Measurements from ENCODE around the gene EGLN2. TPM values are rescaled to one million over a fixed set of nuclear protein-coding genes. Genes with fewer than 3 reads are reported as not detected.
"Not testable (repeated sequence)": the region's sequence is repeated elsewhere in the genome, so short reads cannot be mapped to it uniquely, and the experiment has no call there.

Gene EGLN2
- total RNA-seq, 2 donors from 2014 or later: 87.4 to 99.8 TPM

DNA sequence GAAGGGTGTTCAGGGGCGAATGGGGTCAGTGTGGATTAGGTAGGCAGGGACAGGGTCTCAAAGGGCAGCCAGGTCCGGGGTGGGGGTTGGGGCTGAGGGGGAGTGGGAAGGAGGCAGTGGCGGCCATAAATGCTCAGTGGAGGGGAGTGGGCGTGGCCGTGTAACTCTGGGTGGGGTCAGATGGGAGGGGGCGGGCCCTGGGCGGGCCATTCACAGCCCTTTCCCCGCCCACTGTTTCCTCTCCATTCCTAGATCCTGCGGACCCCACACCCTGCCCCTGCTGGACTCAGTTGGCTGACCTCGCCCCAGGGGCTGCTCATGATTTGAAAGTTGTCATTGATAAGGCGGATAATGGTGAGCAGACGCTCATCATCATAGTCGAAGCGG is 27.3 kb downstream of the EGLN2 start:
- not testable (repeated sequence) for H3K36me3 Mint-ChIP-seq (ENCODE audit: low read depth)

DNA sequence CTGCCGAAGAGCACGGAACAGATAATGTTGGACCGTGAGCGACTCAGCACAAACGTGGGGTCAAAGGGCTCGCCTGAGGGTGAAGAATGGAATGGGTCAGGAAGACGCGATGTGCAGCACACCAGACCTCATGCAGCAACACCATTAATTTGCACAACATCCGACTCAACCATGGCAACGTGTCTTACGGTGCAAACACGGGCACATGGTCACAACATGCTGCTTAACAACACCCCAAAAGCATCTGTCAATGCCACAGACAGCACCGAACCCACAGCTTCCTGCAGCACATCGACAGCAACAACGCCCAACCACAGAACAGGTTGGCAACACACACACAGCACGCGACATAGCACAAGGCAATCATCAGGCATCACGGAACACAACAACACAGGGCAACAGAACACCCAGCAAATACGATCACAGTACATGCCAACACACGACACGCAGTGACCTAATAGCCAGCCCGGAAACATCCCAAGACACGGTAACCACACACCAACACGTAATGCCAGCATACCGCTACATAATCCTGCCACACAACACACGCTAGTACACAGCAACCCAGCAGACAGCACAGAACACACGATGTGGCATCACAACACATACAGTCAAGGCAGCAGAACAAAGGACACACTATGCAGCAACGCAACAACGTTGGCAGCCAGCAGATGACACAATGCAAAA is 27.9 kb downstream of the EGLN2 start:
- peak; percentile 33 for DNase-seq
- H3K4me1 Mint-ChIP-seq: peaks cover 22% of the 10 kb centered on the region
- not testable (repeated sequence) for H3K9ac ChIP-seq (ENCODE audit: extremely low read depth, low read length, poor library complexity, severe bottlenecking); H3K27ac ChIP-seq (ENCODE audit: low read depth, low read length); H3K9me3 ChIP-seq (ENCODE audit: control insufficient read depth, low read length); H3K36me3 Mint-ChIP-seq (ENCODE audit: low read depth); H3K4me1 ChIP-seq (ENCODE audit: control insufficient read depth, insufficient read depth, low read length); H3K4me3 Mint-ChIP-seq; H3K27me3 ChIP-seq (ENCODE audit: control insufficient read depth, insufficient read depth, low read length, poor library complexity, severe bottlenecking); H3K9me3 Mint-ChIP-seq; H3K4me3 ChIP-seq (ENCODE audit: low read length); H3K36me3 ChIP-seq (ENCODE audit: control insufficient read depth, insufficient read depth, low read length); H3K27ac Mint-ChIP-seq
- 96 to 99% methylated on average over 9 to 29 of the region's 29 CpGs for WGBS, 2 experiments (ENCODE audit: insufficient coverage in 1 of 2, insufficient read length in 1 of 2)
- peaks cover 17% of the 10 kb centered on the region for H3K27me3 Mint-ChIP-seq (ENCODE audit: insufficient read depth)

More for the DNA sequence above, 27.3 kb downstream of the EGLN2 start:
- Mint-ChIP-seq H3K27me3 (ENCODE audit: insufficient read depth) (peaks cover 14% of the 10 kb centered on the region), H3K4me1 (peaks cover 24% of the 10 kb centered on the region)
- DNase-seq; H3K4me3 Mint-ChIP-seq; H3K9ac ChIP-seq (ENCODE audit: extremely low read depth, low read length, poor library complexity, severe bottlenecking); H3K9me3 ChIP-seq (ENCODE audit: control insufficient read depth, low read length); H3K4me1 ChIP-seq (ENCODE audit: control insufficient read depth, insufficient read depth, low read length); H3K27me3 ChIP-seq (ENCODE audit: control insufficient read depth, insufficient read depth, low read length, poor library complexity, severe bottlenecking); H3K27ac ChIP-seq (ENCODE audit: low read depth, low read length); H3K9me3 Mint-ChIP-seq; H3K27ac Mint-ChIP-seq; H3K4me3 ChIP-seq (ENCODE audit: low read length); H3K36me3 ChIP-seq (ENCODE audit: control insufficient read depth, insufficient read depth, low read length): not testable (repeated sequence)
- WGBS, 2 experiments (ENCODE audit: insufficient coverage in 1 of 2, insufficient read length in 1 of 2): 93 to 95% methylated on average over 5 to 6 of the region's 14 CpGs

DNA sequence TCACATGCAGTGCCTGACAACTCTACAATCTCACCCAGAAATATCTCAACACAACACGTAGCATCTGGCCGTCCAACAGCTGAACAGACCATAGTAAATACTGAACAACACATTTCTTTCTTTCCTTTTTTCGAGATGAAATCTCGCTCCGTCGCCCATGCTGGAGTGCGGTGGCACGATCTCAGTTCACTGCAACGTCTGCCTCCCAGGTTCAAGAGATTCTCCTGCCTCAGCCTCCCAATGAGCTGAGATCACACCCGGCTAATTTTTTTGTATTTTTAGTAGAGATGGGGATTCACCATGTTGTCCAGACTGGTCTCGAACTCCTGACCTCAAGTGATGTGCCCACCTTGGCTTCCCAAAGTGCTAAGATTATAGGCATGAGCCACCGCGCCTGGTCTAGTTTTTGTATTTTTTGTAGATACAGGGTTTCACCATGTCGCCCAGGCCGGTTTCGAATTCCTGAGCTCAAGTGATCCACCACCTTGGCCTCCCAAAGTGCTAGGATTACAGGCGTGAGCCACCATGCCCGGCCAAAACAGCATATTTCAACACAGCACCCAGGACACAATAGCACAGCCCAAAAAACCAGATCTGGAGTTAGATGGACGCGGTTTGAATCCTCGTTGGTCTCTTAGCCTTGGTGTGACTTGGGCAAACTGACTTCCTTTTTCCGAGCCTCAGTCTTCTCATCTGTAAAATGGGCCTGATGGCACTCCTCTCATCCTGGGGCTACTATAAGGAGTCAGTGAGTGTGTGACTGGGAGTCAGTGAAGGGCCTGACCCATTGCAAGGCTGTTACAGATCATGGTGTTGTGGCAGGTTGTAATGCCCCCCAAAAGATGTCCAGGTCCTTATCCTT is 28.6 kb downstream of the EGLN2 start:
- WGBS, 2 experiments (ENCODE audit: insufficient coverage in 1 of 2, insufficient read length in 1 of 2): 93 to 97% methylated on average over 19 to 22 of the region's 22 CpGs
- no peak overlapping the region for H3K4me3 Mint-ChIP-seq
- peaks cover 21% of the 10 kb centered on the region for H3K27me3 Mint-ChIP-seq (ENCODE audit: insufficient read depth)
- peak; percentile 17 for DNase-seq
- H3K9me3 Mint-ChIP-seq: no peaks in the 10 kb centered on the region
- Histone ChIP-seq H3K36me3 (ENCODE audit: control insufficient read depth, insufficient read depth, low read length) (no peaks in the 10 kb centered on the region), H3K27ac (ENCODE audit: low read depth, low read length) (no peak overlapping the region), H3K9me3 (ENCODE audit: control insufficient read depth, low read length) (no peaks in the 10 kb centered on the region), H3K4me1 (ENCODE audit: control insufficient read depth, insufficient read depth, low read length) (peaks cover 2% of the 10 kb centered on the region), H3K9ac (ENCODE audit: extremely low read depth, low read length, poor library complexity, severe bottlenecking) (no peak overlapping the region), H3K4me3 (ENCODE audit: low read length) (no peak overlapping the region), H3K27me3 (ENCODE audit: control insufficient read depth, insufficient read depth, low read length, poor library complexity, severe bottlenecking) (no peaks in the 10 kb centered on the region)
- H3K36me3 Mint-ChIP-seq (ENCODE audit: low read depth): no peaks in the 10 kb centered on the region
- peaks cover 14% of the 10 kb centered on the region for H3K4me1 Mint-ChIP-seq
- TF ChIP-seq, protein P1, sequence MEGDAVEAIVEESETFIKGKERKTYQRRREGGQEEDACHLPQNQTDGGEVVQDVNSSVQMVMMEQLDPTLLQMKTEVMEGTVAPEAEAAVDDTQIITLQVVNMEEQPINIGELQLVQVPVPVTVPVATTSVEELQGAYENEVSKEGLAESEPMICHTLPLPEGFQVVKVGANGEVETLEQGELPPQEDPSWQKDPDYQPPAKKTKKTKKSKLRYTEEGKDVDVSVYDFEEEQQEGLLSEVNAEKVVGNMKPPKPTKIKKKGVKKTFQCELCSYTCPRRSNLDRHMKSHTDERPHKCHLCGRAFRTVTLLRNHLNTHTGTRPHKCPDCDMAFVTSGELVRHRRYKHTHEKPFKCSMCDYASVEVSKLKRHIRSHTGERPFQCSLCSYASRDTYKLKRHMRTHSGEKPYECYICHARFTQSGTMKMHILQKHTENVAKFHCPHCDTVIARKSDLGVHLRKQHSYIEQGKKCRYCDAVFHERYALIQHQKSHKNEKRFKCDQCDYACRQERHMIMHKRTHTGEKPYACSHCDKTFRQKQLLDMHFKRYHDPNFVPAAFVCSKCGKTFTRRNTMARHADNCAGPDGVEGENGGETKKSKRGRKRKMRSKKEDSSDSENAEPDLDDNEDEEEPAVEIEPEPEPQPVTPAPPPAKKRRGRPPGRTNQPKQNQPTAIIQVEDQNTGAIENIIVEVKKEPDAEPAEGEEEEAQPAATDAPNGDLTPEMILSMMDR (conservative IDR thresholded peaks at IDR 0.05): no peak
- no peak overlapping the region for H3K27ac Mint-ChIP-seq

DNA sequence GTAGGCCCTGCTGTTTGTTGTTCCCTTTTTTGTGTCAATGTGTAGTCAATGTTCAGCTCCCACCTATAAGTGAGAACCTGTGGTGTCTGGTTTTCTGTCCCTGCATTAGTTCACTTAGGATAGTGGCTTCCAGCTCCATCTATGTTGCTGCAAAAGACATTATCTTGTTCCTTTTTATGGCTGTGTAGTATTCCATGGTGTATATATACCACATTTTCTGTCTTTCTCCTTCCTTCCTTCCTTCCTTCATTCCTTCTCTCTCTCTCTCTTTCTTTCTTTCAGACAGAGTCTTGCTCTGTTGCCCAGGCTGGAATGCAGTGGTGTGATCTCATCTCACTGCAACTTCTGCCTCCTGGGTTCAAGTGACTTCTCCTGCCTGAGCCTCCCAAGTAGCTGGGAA is 30.2 kb downstream of the EGLN2 start:
- no peaks in the 10 kb centered on the region for H3K9me3 ChIP-seq (ENCODE audit: control insufficient read depth, low read length)
- DNase-seq: no peak
- H3K4me3 Mint-ChIP-seq: no peak overlapping the region
- H3K27me3 ChIP-seq (ENCODE audit: control insufficient read depth, insufficient read depth, low read length, poor library complexity, severe bottlenecking): no peaks in the 10 kb centered on the region
- no peak overlapping the region for H3K9ac ChIP-seq (ENCODE audit: extremely low read depth, low read length, poor library complexity, severe bottlenecking)
- TF ChIP-seq, protein P1 (conservative IDR thresholded peaks at IDR 0.05): no peak
- H3K27ac ChIP-seq (ENCODE audit: low read depth, low read length): no peak overlapping the region
- no peaks in the 10 kb centered on the region for H3K9me3 Mint-ChIP-seq
- no peak overlapping the region for H3K4me3 ChIP-seq (ENCODE audit: low read length)
- H3K36me3 Mint-ChIP-seq (ENCODE audit: low read depth): no peaks in the 10 kb centered on the region
- H3K36me3 ChIP-seq (ENCODE audit: control insufficient read depth, insufficient read depth, low read length): no peaks in the 10 kb centered on the region
- no peaks in the 10 kb centered on the region for H3K4me1 Mint-ChIP-seq
- no peaks in the 10 kb centered on the region for H3K4me1 ChIP-seq (ENCODE audit: control insufficient read depth, insufficient read depth, low read length)
- peaks cover 23% of the 10 kb centered on the region for H3K27me3 Mint-ChIP-seq (ENCODE audit: insufficient read depth)
- no peak overlapping the region for H3K27ac Mint-ChIP-seq

DNA sequence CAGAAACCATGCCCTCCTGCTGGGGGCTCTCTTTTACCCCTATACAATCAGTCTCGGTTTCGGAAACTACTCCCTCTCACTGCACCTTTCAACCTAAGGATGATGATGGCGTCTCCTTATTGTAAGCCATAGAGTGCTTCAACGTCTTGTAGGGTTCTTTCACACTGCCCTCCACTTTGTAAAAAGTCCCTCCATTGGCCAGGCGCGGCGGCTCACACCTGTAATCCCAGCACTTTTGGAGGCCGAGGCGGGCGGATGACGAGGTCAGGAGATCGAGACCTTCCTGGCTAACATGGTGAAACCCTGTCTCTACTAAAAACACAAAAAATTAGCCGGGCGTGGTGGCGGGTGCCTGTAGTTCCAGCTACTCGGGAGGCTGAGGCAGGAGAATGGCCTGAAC is 31.8 kb downstream of the EGLN2 start:
- peaks cover 23% of the 10 kb centered on the region for H3K27me3 Mint-ChIP-seq (ENCODE audit: insufficient read depth)
- H3K9me3 ChIP-seq (ENCODE audit: control insufficient read depth, low read length); H3K27ac ChIP-seq (ENCODE audit: low read depth, low read length); H3K36me3 Mint-ChIP-seq (ENCODE audit: low read depth); H3K4me1 Mint-ChIP-seq; H3K9me3 Mint-ChIP-seq; H3K9ac ChIP-seq (ENCODE audit: extremely low read depth, low read length, poor library complexity, severe bottlenecking); H3K27me3 ChIP-seq (ENCODE audit: control insufficient read depth, insufficient read depth, low read length, poor library complexity, severe bottlenecking); H3K27ac Mint-ChIP-seq; H3K4me3 Mint-ChIP-seq; H3K36me3 ChIP-seq (ENCODE audit: control insufficient read depth, insufficient read depth, low read length); H3K4me3 ChIP-seq (ENCODE audit: low read length); H3K4me1 ChIP-seq (ENCODE audit: control insufficient read depth, insufficient read depth, low read length): not testable (repeated sequence)
- WGBS, 2 experiments (ENCODE audit: insufficient coverage in 1 of 2, insufficient read length in 1 of 2): 88 to 93% methylated on average over 4 to 16 of the region's 16 CpGs
- DNase-seq: peak; percentile 21

Measured in endodermal cell (in vitro differentiated cells).